ENCODE data around the gene CCND1. TPM values are rescaled to one million over a fixed set of nuclear protein-coding genes. Genes with fewer than 3 reads are reported as not detected.
"Not testable (repeated sequence)": the region's sequence is repeated elsewhere in the genome, so short reads cannot be mapped to it uniquely, and the experiment has no call there.

Gene CCND1
- total and polyA plus RNA-seq, 2 experiments from 2014 or later = 20.1 to 36.5 TPM

- no peak for DNase-seq (ENCODE audit: low read depth in 1 of 2, low spot score in 1 of 2)
- TF ChIP-seq, protein P1, sequence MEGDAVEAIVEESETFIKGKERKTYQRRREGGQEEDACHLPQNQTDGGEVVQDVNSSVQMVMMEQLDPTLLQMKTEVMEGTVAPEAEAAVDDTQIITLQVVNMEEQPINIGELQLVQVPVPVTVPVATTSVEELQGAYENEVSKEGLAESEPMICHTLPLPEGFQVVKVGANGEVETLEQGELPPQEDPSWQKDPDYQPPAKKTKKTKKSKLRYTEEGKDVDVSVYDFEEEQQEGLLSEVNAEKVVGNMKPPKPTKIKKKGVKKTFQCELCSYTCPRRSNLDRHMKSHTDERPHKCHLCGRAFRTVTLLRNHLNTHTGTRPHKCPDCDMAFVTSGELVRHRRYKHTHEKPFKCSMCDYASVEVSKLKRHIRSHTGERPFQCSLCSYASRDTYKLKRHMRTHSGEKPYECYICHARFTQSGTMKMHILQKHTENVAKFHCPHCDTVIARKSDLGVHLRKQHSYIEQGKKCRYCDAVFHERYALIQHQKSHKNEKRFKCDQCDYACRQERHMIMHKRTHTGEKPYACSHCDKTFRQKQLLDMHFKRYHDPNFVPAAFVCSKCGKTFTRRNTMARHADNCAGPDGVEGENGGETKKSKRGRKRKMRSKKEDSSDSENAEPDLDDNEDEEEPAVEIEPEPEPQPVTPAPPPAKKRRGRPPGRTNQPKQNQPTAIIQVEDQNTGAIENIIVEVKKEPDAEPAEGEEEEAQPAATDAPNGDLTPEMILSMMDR (IDR thresholded peaks at IDR 0.05; ENCODE audit: low read depth, low read length) = no peak
Observed at GRCh38 chr11:69620683-69621290, 20.2 kb upstream of the CCND1 start.

GRCh38 chr11:69622097-69622681 lies 18.8 kb upstream of the CCND1 start:
- H3K9me3 ChIP-seq (ENCODE audit: low read depth); H3K36me3 ChIP-seq; H3K27ac ChIP-seq; H3K27me3 ChIP-seq; H3K4me3 ChIP-seq; DNase-seq (ENCODE audit: low read depth in 1 of 2, low spot score in 1 of 2); H3K4me1 ChIP-seq (ENCODE audit: low read depth): not testable (repeated sequence)

More at GRCh38 chr11:69620683-69621290, 20.2 kb upstream of the CCND1 start:
- Histone ChIP-seq H3K27me3 (no peaks in the 10 kb centered on the region), H3K36me3 (no peaks in the 10 kb centered on the region), H3K27ac (no peak overlapping the region), H3K4me3 (no peak overlapping the region), H3K4me1 (ENCODE audit: low read depth) (no peaks in the 10 kb centered on the region), H3K9me3 (ENCODE audit: low read depth) (no peaks in the 10 kb centered on the region)

DNA sequence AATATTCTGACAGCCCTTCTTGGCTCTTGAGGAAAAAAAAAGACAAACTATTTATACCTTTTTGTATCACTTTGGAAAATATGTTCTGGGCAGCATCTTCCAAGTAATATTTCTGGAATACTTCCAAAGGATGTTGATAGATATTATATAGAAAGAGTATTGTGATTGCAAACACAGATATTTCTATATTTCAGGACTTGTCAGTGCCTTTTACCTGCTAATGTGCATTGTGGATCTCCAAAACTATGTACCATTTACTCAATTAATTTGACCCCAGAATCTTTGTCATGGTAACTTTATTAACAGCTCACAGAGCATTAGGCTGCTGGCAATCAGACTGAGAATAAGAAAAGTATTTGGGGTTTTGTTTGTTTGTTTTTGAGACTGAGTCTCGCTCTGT lies 16.7 kb upstream of the CCND1 start:
- H3K4me1 ChIP-seq (ENCODE audit: low read depth) = no peaks in the 10 kb centered on the region
- no peaks in the 10 kb centered on the region for H3K27me3 ChIP-seq
- no peaks in the 10 kb centered on the region for H3K9me3 ChIP-seq (ENCODE audit: low read depth)
- no peak overlapping the region for H3K27ac ChIP-seq
- no peaks in the 10 kb centered on the region for H3K36me3 ChIP-seq
- DNase-seq (ENCODE audit: low read depth in 1 of 2, low spot score in 1 of 2) = no peak
- no peak overlapping the region for H3K4me3 ChIP-seq
- TF ChIP-seq, protein P1 (IDR thresholded peaks at IDR 0.05; ENCODE audit: low read depth, low read length) = no peak

- Histone ChIP-seq H3K9me3 (ENCODE audit: low read depth) (no peaks in the 10 kb centered on the region), H3K4me1 (ENCODE audit: low read depth) (no peaks in the 10 kb centered on the region), H3K27me3 (no peaks in the 10 kb centered on the region), H3K27ac (no peak overlapping the region), H3K36me3 (no peaks in the 10 kb centered on the region), H3K4me3 (no peak overlapping the region)
- DNase-seq (ENCODE audit: low read depth in 1 of 2, low spot score in 1 of 2) = no peak
- TF ChIP-seq, protein P1 (IDR thresholded peaks at IDR 0.05; ENCODE audit: low read depth, low read length) = no peak
Observed at GRCh38 chr11:69625476-69625875, 15.5 kb upstream of the CCND1 start.

DNA sequence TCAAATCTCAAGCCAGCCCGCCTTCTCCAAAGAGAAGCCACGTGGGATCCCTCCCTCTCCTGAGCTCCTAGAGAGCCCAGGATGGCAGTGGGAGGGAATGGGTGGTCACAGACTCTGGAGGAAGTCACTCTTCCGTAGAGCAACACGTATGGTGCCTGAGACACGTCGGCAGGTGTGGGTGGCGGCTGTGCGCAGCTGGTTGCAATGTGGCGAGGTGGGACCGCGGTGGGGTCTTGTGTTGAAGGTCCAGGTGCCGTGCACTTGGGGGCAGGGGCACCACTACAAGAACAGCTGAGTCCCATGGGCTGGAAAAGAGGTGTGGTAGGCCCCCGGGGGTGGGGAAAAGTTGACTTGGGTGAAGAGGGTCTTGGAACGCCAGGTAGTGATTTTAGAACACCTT lies 13.4 kb upstream of the CCND1 start:
- Histone ChIP-seq H3K27me3 (no peaks in the 10 kb centered on the region), H3K9me3 (ENCODE audit: low read depth) (no peaks in the 10 kb centered on the region), H3K27ac (no peak overlapping the region), H3K36me3 (no peaks in the 10 kb centered on the region), H3K4me1 (ENCODE audit: low read depth) (no peaks in the 10 kb centered on the region), H3K4me3 (no peak overlapping the region)
- TF ChIP-seq, protein P1 (IDR thresholded peaks at IDR 0.05; ENCODE audit: low read depth, low read length) = no peak
- DNase-seq (ENCODE audit: low read depth in 1 of 2, low spot score in 1 of 2) = no peak

- Histone ChIP-seq H3K4me1 (ENCODE audit: low read depth) (no peaks in the 10 kb centered on the region), H3K36me3 (no peaks in the 10 kb centered on the region), H3K27ac (no peak overlapping the region), H3K4me3 (no peak overlapping the region), H3K27me3 (no peaks in the 10 kb centered on the region), H3K9me3 (ENCODE audit: low read depth) (no peaks in the 10 kb centered on the region)
- no peak for DNase-seq (ENCODE audit: low read depth in 1 of 2, low spot score in 1 of 2)
- TF ChIP-seq, protein P1 (IDR thresholded peaks at IDR 0.05; ENCODE audit: low read depth, low read length) = no peak
Observed at GRCh38 chr11:69630017-69630416, 10.9 kb upstream of the CCND1 start.

Measured in cardiac muscle cell (in vitro differentiated cells and primary cell).